ENCODE measurements around the gene ROPN1. TPM values are rescaled to one million over a fixed set of nuclear protein-coding genes. Genes with fewer than 3 reads are reported as not detected.
"Not testable (repeated sequence)": the region's sequence is repeated elsewhere in the genome, so short reads cannot be mapped to it uniquely, and the experiment has no call there.

ROPN1 gene
- total RNA-seq, 1 experiment from 2014 or later, result not detected

GRCh38 chr3:124019291-124019690 lies 27.4 kb upstream of the ROPN1 start:
- H3K4me3 ChIP-seq (ENCODE audit: low read length), result no peak overlapping the region
- no peaks in the 10 kb centered on the region for H3K9me3 ChIP-seq (ENCODE audit: low read length)
- H3K9ac ChIP-seq (ENCODE audit: low read length), result no peak overlapping the region
- no TSS peak for BruUV-seq (replicated peaks)
- H3K27me3 ChIP-seq (ENCODE audit: low read length), result peaks cover 28% of the 10 kb centered on the region
- CTCF ChIA-PET, result no interaction called here
- no peaks in the 10 kb centered on the region for H3K79me2 ChIP-seq (ENCODE audit: low read length)
- TF ChIP-seq CTCF (conservative IDR thresholded peaks at IDR 0.05; ENCODE audit: low read depth, low read length), result no peak
- TF ChIP-seq EZH2 (IDR thresholded peaks at IDR 0.05; ENCODE audit: low read length, unreplicated experiment), result no peak
- no peak for TF ChIP-seq EZH2phosphoT487 (IDR thresholded peaks at IDR 0.05; ENCODE audit: borderline replicate concordance, low read length)
- DNase-seq (no peak), ATAC-seq (no peak)
- H3F3A ChIP-seq (ENCODE audit: low read length, unreplicated experiment), result no peaks in the 10 kb centered on the region
- H3K4me2 ChIP-seq (ENCODE audit: low read length), result no peak overlapping the region
- no peaks in the 10 kb centered on the region for H3K9me2 ChIP-seq (replicated peaks; ENCODE audit: low read length)
- H3K36me3 ChIP-seq (ENCODE audit: low read depth, low read length), result no peaks in the 10 kb centered on the region
- H2AFZ ChIP-seq (ENCODE audit: low read length), result no peak overlapping the region
- POLR2A ChIA-PET (ENCODE audit: unreplicated experiment), result no interaction called here
- H3K4me1 ChIP-seq (ENCODE audit: insufficient read depth, low read length), result no peaks in the 10 kb centered on the region
- no peaks in the 10 kb centered on the region for H4K20me1 ChIP-seq (ENCODE audit: low read length)
- intact Hi-C loops (cut with micrococcal nuclease), result loop anchor here (10.0 kb wide), 1 partner anchor 226 kb away; no protein-coding TSS in a partner anchor
- H3K27ac ChIP-seq (ENCODE audit: low read length), result no peak overlapping the region

- intact Hi-C loops (cut with micrococcal nuclease), result loop anchor here (2.0 to 10.0 kb wide), 2 partner anchors 227 to 451 kb away; no protein-coding TSS in a partner anchor
- H3K79me2 ChIP-seq (ENCODE audit: low read length); H3K36me3 ChIP-seq (ENCODE audit: low read depth, low read length); POLR2A ChIA-PET (ENCODE audit: unreplicated experiment); H3K4me3 ChIP-seq (ENCODE audit: low read length); H3K4me2 ChIP-seq (ENCODE audit: low read length); H4K20me1 ChIP-seq (ENCODE audit: low read length); BruUV-seq (replicated peaks); H3F3A ChIP-seq (ENCODE audit: low read length, unreplicated experiment); H3K27ac ChIP-seq (ENCODE audit: low read length); H3K9ac ChIP-seq (ENCODE audit: low read length); H3K9me2 ChIP-seq (replicated peaks; ENCODE audit: low read length); H2AFZ ChIP-seq (ENCODE audit: low read length); CTCF ChIA-PET; H3K9me3 ChIP-seq (ENCODE audit: low read length); H3K4me1 ChIP-seq (ENCODE audit: insufficient read depth, low read length): not testable (repeated sequence)
- ATAC-seq (peak; percentile 43), DNase-seq (peak; percentile 36)
- H3K27me3 ChIP-seq (ENCODE audit: low read length), result peaks cover 28% of the 10 kb centered on the region
Measured at GRCh38 chr3:124017502-124017901, 25.6 kb upstream of the ROPN1 start.

- peaks cover 33% of the 10 kb centered on the region for H3K27me3 ChIP-seq (ENCODE audit: low read length)
- H3F3A ChIP-seq (ENCODE audit: low read length, unreplicated experiment); H3K4me2 ChIP-seq (ENCODE audit: low read length): not testable (repeated sequence)
Measured at GRCh38 chr3:124016483-124016882, 24.6 kb upstream of the ROPN1 start.

More at GRCh38 chr3:124016483-124016882, 24.6 kb upstream of the ROPN1 start:
- H3K27ac ChIP-seq (ENCODE audit: low read length); CTCF ChIA-PET; H4K20me1 ChIP-seq (ENCODE audit: low read length); H3K36me3 ChIP-seq (ENCODE audit: low read depth, low read length); H3K9ac ChIP-seq (ENCODE audit: low read length); H3K4me1 ChIP-seq (ENCODE audit: insufficient read depth, low read length); H3K9me3 ChIP-seq (ENCODE audit: low read length); H2AFZ ChIP-seq (ENCODE audit: low read length); H3K9me2 ChIP-seq (replicated peaks; ENCODE audit: low read length); H3K79me2 ChIP-seq (ENCODE audit: low read length); POLR2A ChIA-PET (ENCODE audit: unreplicated experiment); H3K4me3 ChIP-seq (ENCODE audit: low read length); BruUV-seq (replicated peaks): not testable (repeated sequence)
- peak; percentile 58 for TF ChIP-seq CTCF (conservative IDR thresholded peaks at IDR 0.05; ENCODE audit: low read depth, low read length)
- intact Hi-C loops (cut with micrococcal nuclease), result loop anchor here (1.0 to 10.0 kb wide), 4 partner anchors 63 to 452 kb away; no protein-coding TSS in a partner anchor
- DNase-seq (peak; percentile 54), ATAC-seq (peak; percentile 91)

Data from PC-3 (cell line).